CMK (cell line): ENCODE measurements around the gene ZNF837.

Source experiments
- DNase-seq: peaks from one replicate; pipeline ENCODE4 v3.0.0-alpha.2; 2010; ENCODE audit warnings: low read depth

Gene ZNF837

GRCh38 chr19:58368561-58369360 is 12.1 kb downstream of the ZNF837 start:
- DNase-seq: no peak

- DNase-seq: no peak
Measured at GRCh38 chr19:58367698-58368454, 13.0 kb downstream of the ZNF837 start.

GRCh38 chr19:58366585-58367430 is 14.0 kb downstream of the ZNF837 start:
- DNase-seq: no peak

GRCh38 chr19:58364146-58364545 is 16.7 kb downstream of the ZNF837 start:
- no peak for DNase-seq

- peak; percentile 95 for DNase-seq
Measured at GRCh38 chr19:58362272-58362994, 18.4 kb downstream of the ZNF837 start, which contains the start of gene ZNF497. Gene ZNF497 (minus strand): TSS chr19:58362751. CDS start chr19:58357635, 5,116 bp downstream.

- peak; percentile 75 for DNase-seq
Measured at GRCh38 chr19:58361900-58362271, 18.9 kb downstream of the ZNF837 start.

- DNase-seq: no peak
Measured at GRCh38 chr19:58357481-58358145, 23.2 kb downstream of the ZNF837 start.

- DNase-seq: no peak
Measured at GRCh38 chr19:58356766-58357480, 23.9 kb downstream of the ZNF837 start.

- no peak for DNase-seq
Measured at GRCh38 chr19:58355908-58356765, 24.7 kb downstream of the ZNF837 start.

GRCh38 chr19:58355215-58355796 is 25.5 kb downstream of the ZNF837 start:
- DNase-seq: no peak

GRCh38 chr19:58354478-58355030 is 26.3 kb downstream of the ZNF837 start:
- DNase-seq: no peak

GRCh38 chr19:58353717-58354477 is 26.9 kb downstream of the ZNF837 start:
- no peak for DNase-seq

GRCh38 chr19:58352760-58353671 is 27.8 kb downstream of the ZNF837 start, which contains the start of gene A1BG:
Gene A1BG (minus strand): TSS chr19:58353492. CDS start chr19:58353437, 55 bp downstream.
- no peak for DNase-seq

- DNase-seq: no peak
Measured at GRCh38 chr19:58351990-58352755, 28.7 kb downstream of the ZNF837 start.

- no peak for DNase-seq
Measured at GRCh38 chr19:58351558-58351878, 29.3 kb downstream of the ZNF837 start.
